GM19043 (cell line): ENCODE results near the gene PNPT1.
"Not testable (repeated sequence)": the region's sequence is repeated elsewhere in the genome, so short reads cannot be mapped to it uniquely, and the experiment has no call there.

ENCODE experiments used
- ATAC-seq: cut with Tn5 transposase; IDR thresholded peaks from one replicate; pipeline ENCODE4 v1.9.1; 2021; ENCODE audit warnings: low read depth; ENCODE audit not compliant: unreplicated experiment

Gene PNPT1

DNA sequence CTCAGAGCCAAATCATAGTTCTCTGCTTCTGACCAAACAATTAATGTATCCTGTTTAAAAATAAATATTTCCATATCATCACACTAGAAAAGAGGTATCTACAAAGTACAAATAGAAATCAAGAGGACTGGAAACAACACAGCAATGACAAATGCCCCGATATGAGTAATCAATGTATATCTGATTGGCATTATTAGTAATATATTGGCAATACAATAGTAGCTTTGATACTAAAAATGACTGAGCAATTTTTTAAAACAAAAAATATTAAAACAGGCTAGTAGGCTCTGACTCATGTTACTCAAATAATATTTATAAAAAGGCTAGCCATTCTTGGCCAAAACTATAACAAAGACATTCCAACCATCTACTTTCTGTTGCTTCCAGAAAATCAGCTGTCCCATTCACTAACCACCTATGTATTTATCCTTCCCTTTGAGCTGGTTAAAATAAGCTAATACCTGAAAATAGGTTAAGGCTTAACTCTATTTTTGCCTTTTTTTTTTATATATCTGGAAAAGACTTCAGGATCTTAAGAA lies 89.5 kb downstream of the PNPT1 start:
- no peak for ATAC-seq

DNA sequence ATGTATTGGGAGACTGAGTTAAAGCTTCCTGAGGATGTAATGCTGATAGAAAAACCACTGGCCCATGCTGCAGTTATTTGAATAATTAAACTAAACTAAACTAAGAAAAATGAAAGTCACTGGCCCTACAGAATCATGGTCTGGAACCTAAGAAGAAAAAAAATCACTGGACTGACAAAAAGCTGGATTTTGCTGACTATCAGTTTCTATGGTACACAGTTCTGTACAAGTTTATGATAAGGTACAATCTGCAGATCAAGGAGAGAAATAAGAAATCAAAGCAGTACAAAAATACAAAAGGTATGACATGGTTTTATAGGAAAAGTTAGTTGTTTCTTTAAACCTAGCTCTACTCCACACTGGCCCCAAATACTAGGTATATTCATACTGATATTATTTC lies 91.8 kb downstream of the PNPT1 start:
- no peak for ATAC-seq

GRCh38 chr2:55598056-55598795 lies 95.4 kb downstream of the PNPT1 start:
- ATAC-seq: no peak

DNA sequence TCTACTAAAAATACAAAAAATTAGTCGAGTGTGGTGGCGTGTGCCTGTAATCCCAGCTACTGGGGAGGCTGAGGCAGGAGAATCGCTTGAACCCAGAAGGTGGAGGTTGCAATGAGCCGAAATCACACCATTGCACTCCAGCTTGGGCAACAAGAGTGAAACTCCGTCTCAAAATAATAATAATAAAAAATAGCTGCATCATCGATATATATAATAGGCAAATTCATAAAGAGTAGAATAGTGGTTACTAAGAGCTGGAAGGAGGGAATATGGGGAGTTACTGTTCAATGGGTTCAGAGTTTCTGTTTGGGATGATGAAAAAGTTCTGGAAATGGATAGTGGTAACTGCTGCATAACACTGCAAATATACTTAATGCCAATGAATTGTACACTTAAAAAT lies 96.8 kb downstream of the PNPT1 start:
- not testable (repeated sequence) for ATAC-seq

- ATAC-seq: no peak
Measured at GRCh38 chr2:55595536-55595935, 98.1 kb downstream of the PNPT1 start.

GRCh38 chr2:55592130-55592529 lies 101.5 kb downstream of the PNPT1 start:
- ATAC-seq: no peak

DNA sequence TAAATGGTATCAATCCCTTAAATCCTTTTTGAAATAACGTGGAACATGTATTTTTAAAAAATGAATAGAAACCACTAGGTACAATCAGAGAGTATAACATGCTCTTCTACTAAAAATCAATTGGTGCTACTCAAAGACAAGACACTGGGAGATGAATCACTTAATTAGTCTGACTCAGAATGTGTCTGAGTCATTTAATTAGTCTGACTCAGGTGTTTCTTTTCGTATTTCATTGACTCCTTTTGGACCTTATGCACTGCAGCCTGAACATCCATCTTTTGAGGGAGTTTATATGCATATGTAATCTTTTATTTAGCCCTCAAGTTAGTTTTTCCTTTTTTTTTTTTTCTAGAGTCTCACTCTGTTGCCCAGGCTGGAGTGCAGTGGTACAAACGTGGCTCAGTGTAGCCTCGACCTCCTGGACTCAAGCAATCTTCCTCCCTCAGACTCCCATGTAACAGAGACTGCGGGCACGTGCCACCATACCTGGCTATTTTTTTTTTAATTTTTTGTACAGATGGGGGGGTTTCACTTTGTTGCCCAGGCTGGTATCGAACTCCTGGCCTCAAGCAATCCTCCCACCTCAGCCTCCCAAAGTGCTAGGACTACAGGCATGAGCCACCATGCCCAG lies 102.7 kb downstream of the PNPT1 start:
- no peak for ATAC-seq

- no peak for ATAC-seq
Measured at GRCh38 chr2:55585451-55586080, 108.1 kb downstream of the PNPT1 start.
